Neural crest cell (in vitro differentiated cells): ENCODE measurements around the gene PIK3C2B. TPM values are rescaled to one million over a fixed set of nuclear protein-coding genes. Genes with fewer than 3 reads are reported as not detected.

Experiments used
- DNase-seq: peaks from one replicate; pipeline ENCODE4 v3.0.0; 2021; ENCODE audit warnings: low read depth, mixed read lengths, low spot score
- H3K27ac Mint-ChIP-seq: one replicate; pipeline ENCODE4 v1.8.0; 2021; ENCODE audit warnings: mild to moderate bottlenecking, mixed read lengths; ENCODE audit not compliant: unreplicated experiment
- H3K27me3 Mint-ChIP-seq: 2 replicates; pipeline ENCODE4 v1.8.0; 2021; ENCODE audit warnings: low read depth, mild to moderate bottlenecking, mixed read lengths
- H3K36me3 Mint-ChIP-seq: 2 replicates; pipeline ENCODE4 v1.8.0; 2021; ENCODE audit warnings: low read depth, mild to moderate bottlenecking, mixed read lengths
- H3K4me1 Mint-ChIP-seq: 2 replicates; pipeline ENCODE4 v1.8.0; 2021; ENCODE audit warnings: mixed read lengths
- H3K4me3 Mint-ChIP-seq: one replicate; pipeline ENCODE4 v1.8.0; 2021; ENCODE audit warnings: mild to moderate bottlenecking, mixed read lengths
- H3K9me3 Mint-ChIP-seq: 2 replicates; pipeline ENCODE4 v1.8.0; 2021; ENCODE audit warnings: mixed read lengths
- total RNA-seq: library from RNA; stranded (reverse); gene quantifications from 2 replicates; pipeline ENCODE4 v1.2.1, GENCODE V29; 2021
- TF ChIP-seq, protein P1 (sequence below): fragments of 200-600 bp; sonication (generic); conservative IDR thresholded peaks from 2 replicates; pipeline ENCODE4 v1.5.0; 2021; ENCODE audit warnings: antibody characterized with exemption, mild to moderate bottlenecking

Gene PIK3C2B
- total RNA-seq, 1 donor from 2014 or later, result 71.7 TPM

DNA sequence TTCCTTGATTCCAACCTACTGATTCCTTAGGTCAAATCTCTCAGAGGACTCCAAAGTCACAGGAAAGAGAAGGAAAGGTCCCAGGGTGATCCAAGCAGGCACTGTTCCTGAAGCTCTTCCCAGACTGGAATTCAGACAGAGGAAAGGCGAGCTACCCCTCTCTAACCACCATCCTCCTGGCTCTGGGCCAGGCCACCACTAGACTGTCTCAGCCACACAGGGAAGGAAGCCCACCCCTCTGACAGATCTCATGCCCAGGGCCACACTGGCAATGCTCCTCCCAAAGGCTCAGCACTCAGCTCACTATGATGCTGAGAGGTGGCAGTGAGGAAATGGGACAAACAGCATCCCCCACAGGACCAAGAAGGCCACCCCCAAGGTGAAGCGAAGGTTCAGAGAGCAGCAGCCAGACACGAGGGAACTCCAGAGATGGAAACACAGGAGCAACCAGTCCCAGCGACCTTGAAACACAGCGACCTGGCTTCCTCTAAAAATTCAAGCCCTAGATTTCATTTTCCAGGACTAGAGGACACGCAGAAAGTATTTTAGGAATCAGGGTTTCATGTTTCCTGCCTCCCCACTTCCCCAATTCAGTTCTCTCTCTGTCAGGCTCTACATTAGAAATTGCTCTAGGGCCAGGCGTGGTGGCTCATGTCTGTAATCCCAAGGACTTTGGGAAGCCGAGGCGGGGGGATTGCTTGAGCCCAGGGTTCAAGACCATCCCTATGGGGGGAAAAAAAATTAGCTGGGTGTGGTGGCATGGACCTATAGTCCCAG is 18.8 kb downstream of the PIK3C2B start:
- Mint-ChIP-seq H3K9me3 (no peaks in the 10 kb centered on the region), H3K27ac (peak overlapping the region; percentile 75), H3K4me1 (peaks cover 58% of the 10 kb centered on the region), H3K27me3 (no peaks in the 10 kb centered on the region), H3K36me3 (peaks cover 14% of the 10 kb centered on the region), H3K4me3 (no peak overlapping the region)
- TF ChIP-seq, protein P1, sequence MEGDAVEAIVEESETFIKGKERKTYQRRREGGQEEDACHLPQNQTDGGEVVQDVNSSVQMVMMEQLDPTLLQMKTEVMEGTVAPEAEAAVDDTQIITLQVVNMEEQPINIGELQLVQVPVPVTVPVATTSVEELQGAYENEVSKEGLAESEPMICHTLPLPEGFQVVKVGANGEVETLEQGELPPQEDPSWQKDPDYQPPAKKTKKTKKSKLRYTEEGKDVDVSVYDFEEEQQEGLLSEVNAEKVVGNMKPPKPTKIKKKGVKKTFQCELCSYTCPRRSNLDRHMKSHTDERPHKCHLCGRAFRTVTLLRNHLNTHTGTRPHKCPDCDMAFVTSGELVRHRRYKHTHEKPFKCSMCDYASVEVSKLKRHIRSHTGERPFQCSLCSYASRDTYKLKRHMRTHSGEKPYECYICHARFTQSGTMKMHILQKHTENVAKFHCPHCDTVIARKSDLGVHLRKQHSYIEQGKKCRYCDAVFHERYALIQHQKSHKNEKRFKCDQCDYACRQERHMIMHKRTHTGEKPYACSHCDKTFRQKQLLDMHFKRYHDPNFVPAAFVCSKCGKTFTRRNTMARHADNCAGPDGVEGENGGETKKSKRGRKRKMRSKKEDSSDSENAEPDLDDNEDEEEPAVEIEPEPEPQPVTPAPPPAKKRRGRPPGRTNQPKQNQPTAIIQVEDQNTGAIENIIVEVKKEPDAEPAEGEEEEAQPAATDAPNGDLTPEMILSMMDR, result no peak
- no peak for DNase-seq

DNA sequence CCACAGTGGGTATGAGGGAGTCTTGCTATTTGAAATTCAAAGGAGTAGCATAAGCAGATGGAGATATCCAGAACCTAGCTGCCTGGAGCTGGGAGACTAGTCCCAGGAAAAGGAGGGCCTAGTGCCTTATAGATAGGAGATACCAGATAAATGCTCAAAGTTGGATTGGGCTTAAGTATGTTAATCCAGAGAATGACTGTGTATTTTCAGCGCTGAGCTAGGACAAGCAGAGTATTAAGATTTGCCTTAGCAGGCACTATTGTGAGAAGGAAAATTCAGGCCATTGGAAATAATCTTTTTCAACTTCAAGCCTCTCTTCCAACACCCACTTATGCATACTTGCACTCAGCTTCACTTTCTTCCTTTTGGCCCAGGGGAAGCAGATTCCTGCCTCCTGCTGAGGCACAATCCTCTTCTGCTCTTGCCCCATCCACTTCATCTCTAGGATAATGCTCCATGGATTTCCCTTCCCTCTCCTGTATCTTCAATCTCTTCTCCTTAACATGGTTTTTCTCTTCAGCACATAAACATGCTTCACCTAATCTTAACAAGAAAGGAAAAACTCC is 21.1 kb downstream of the PIK3C2B start:
- no peak for DNase-seq
- TF ChIP-seq, protein P1, result no peak
- H3K4me1 Mint-ChIP-seq, result peaks cover 36% of the 10 kb centered on the region
- H3K9me3 Mint-ChIP-seq, result no peaks in the 10 kb centered on the region
- H3K4me3 Mint-ChIP-seq, result no peak overlapping the region
- no peaks in the 10 kb centered on the region for H3K27me3 Mint-ChIP-seq
- H3K36me3 Mint-ChIP-seq, result peaks cover 30% of the 10 kb centered on the region
- peak overlapping the region; percentile 72 for H3K27ac Mint-ChIP-seq

DNA sequence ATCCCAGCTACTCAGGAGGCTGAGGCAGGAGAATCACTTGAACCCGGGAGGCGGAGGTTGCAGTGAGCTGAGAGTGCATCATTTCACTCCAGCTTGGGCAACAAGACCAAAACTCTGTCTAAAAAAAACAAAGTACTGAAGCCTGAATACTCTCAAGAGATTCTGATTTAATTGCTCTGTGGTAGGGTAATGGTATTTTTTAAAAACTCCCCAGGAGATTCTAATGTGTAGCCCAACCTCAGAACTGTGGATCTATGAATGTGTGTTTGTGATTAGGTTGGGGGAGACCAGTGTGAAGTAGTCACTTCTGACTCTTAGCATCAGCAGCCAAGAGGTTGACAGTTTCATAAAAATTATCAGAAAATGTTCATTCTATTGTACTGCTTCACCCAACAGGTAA is 21.9 kb downstream of the PIK3C2B start:
- Mint-ChIP-seq H3K27ac (no peak overlapping the region), H3K27me3 (no peaks in the 10 kb centered on the region), H3K36me3 (peaks cover 36% of the 10 kb centered on the region), H3K4me1 (peaks cover 28% of the 10 kb centered on the region), H3K9me3 (no peaks in the 10 kb centered on the region), H3K4me3 (no peak overlapping the region)
- TF ChIP-seq, protein P1, result no peak
- no peak for DNase-seq

DNA sequence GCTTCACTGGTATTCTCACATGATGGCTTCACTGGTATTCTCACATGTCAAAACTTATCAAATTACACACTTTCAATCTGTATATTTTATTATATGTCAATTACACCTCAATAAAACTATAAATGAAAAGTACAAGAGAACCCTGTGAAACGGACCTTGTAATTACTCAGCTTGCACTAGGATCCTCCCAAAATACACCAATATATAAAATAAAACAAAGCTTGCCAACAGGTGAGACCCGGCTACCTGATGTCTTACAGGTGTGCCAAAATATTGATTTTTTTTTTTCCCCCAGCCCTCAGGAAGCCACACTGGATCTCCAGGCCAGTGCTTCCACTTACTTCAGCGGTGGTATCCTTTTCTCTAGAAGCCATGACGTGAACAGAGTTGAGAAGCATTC is 22.9 kb downstream of the PIK3C2B start:
- H3K27ac Mint-ChIP-seq, result no peak overlapping the region
- no peaks in the 10 kb centered on the region for H3K9me3 Mint-ChIP-seq
- no peak overlapping the region for H3K4me3 Mint-ChIP-seq
- no peaks in the 10 kb centered on the region for H3K27me3 Mint-ChIP-seq
- peaks cover 18% of the 10 kb centered on the region for H3K4me1 Mint-ChIP-seq
- DNase-seq, result no peak
- TF ChIP-seq, protein P1, result no peak
- H3K36me3 Mint-ChIP-seq, result peaks cover 36% of the 10 kb centered on the region

DNA sequence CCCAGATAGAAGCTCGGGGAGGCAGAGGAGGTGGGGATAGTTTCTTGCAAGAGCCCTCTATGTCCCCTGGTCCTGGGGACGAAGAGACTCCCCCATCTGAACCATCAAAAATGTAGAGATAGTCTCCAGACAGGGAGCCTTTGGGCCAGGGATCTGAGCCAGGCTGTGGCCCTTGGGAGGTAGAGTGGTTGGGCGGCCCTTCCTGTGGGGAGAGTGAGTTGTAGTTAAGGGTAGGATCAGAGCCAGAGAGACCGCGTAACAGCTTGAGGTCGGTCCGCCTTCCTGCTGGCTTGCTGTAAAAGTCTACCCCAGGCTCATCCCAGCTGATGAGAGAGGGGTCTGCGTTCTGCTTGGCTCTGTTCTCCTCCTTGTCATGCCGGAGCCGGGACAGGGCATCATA is 25.3 kb downstream of the PIK3C2B start:
- Mint-ChIP-seq H3K4me3 (no peak overlapping the region), H3K4me1 (peaks cover 12% of the 10 kb centered on the region), H3K27ac (no peak overlapping the region), H3K9me3 (no peaks in the 10 kb centered on the region), H3K27me3 (no peaks in the 10 kb centered on the region), H3K36me3 (peaks cover 30% of the 10 kb centered on the region)
- no peak for DNase-seq
- TF ChIP-seq, protein P1, result no peak
